PC-9 (cell line): ENCODE data around the gene CEMIP2. TPM values are rescaled to one million over a fixed set of nuclear protein-coding genes. Genes with fewer than 3 reads are reported as not detected.

ENCODE experiments used
- BruUV-seq: library from RNA; stranded (reverse); fragments of 400-500 nt; replicated peaks from 2 replicates; lab custom pipeline; 2021; lab: Mats Ljungman, UMichigan
- CTCF ChIA-PET: fragments of 300-600 bp; sonication (Branson Sonifier 250); formaldehyde crosslinking; loops from one replicate; lab custom pipeline; 2022; ENCODE audit warnings: antibody characterized with exemption; lab: Charles Lee
- POLR2A ChIA-PET: fragments of 300-600 bp; sonication (Branson Sonifier 250); formaldehyde crosslinking; loops from one replicate; lab custom pipeline; 2022; ENCODE audit warnings: antibody characterized with exemption; ENCODE audit not compliant: unreplicated experiment; lab: Charles Lee
- DNase-seq, 2 experiments: peaks; one replicate each; pipeline versions ENCODE4 v3.0.0 to v3.0.0-alpha.2; 2015 to 2022; ENCODE audit warnings: mixed read lengths in 1 of 2
- H2AFZ ChIP-seq: fragments of 200-600 bp; sonication (generic); 2 replicates; pipeline ENCODE4 v1.8.1; 2017; ENCODE audit warnings: antibody characterized with exemption
- H3F3A ChIP-seq: fragments of 200-600 bp; sonication (generic); 2 replicates; pipeline ENCODE4 v1.8.1; 2017; ENCODE audit warnings: antibody characterized with exemption, mild to moderate bottlenecking, low read depth; ENCODE audit not compliant: insufficient read depth
- H3K27ac ChIP-seq: fragments of 200-600 bp; sonication (generic); 2 replicates; pipeline ENCODE4 v1.6.1; 2016; ENCODE audit warnings: mixed run types
- H3K27me3 ChIP-seq: fragments of 200-600 bp; sonication (generic); 2 replicates; pipeline ENCODE4 v1.6.1; 2016; ENCODE audit warnings: low read depth, mixed run types; ENCODE audit not compliant: insufficient read depth
- H3K36me3 ChIP-seq: fragments of 200-600 bp; sonication (generic); 2 replicates; pipeline ENCODE4 v1.6.1; 2016; ENCODE audit warnings: low read depth, mixed run types
- H3K4me1 ChIP-seq: fragments of 200-600 bp; sonication (generic); replicated peaks from 2 replicates; pipeline ENCODE4 v1.6.1; 2016; ENCODE audit warnings: mixed run types; ENCODE audit not compliant: insufficient read depth
- H3K4me2 ChIP-seq: fragments of 200-600 bp; sonication (generic); 2 replicates; pipeline ENCODE4 v1.6.1; 2017; ENCODE audit warnings: mixed run types
- H3K4me3 ChIP-seq: fragments of 200-600 bp; sonication (generic); 2 replicates; pipeline ENCODE4 v1.6.1; 2016; ENCODE audit warnings: mixed run types
- H3K79me2 ChIP-seq: fragments of 200-600 bp; sonication (generic); 2 replicates; pipeline ENCODE4 v1.6.1; 2017; ENCODE audit warnings: low read depth, mixed run types
- H3K9me2 ChIP-seq: fragments of 200-600 bp; sonication (generic); 2 replicates; pipeline ENCODE4 v1.8.1; 2017; ENCODE audit warnings: mild to moderate bottlenecking; ENCODE audit not compliant: insufficient read depth
- H3K9me3 ChIP-seq: fragments of 200-600 bp; sonication (generic); 2 replicates; pipeline ENCODE4 v1.8.1; 2016; ENCODE audit warnings: low read depth; ENCODE audit not compliant: insufficient read depth
- H4K20me1 ChIP-seq: fragments of 200-600 bp; sonication (generic); 2 replicates; pipeline ENCODE4 v1.8.1; 2017; ENCODE audit not compliant: insufficient read depth
- EZH2 ChIP-seq: fragments of 200-600 bp; sonication (generic); IDR thresholded peaks from 2 replicates; pipeline ENCODE4 v1.8.0; 2017; ENCODE audit warnings: antibody characterized with exemption, low read depth
- intact Hi-C: fragments of 100-400 bp; cut with micrococcal nuclease; formaldehyde crosslinking; loops from one replicate; pipeline ENCODE4 v1.10.0; 2022; ENCODE audit not compliant: unreplicated experiment
- total RNA-seq: library from RNA; stranded (reverse); gene quantifications from 2 replicates; pipeline ENCODE4 v1.2.3, GENCODE V29; 2021
- TF ChIP-seq, protein P1 (sequence below): fragments of 200-600 bp; sonication (generic); conservative IDR thresholded peaks from 2 replicates; pipeline ENCODE4 v1.6.1; 2017; ENCODE audit warnings: mixed run types, antibody characterized with exemption, mild to moderate bottlenecking, moderate library complexity

Gene CEMIP2
- total RNA-seq, 1 experiment from 2014 or later, result 77.0 TPM

DNA sequence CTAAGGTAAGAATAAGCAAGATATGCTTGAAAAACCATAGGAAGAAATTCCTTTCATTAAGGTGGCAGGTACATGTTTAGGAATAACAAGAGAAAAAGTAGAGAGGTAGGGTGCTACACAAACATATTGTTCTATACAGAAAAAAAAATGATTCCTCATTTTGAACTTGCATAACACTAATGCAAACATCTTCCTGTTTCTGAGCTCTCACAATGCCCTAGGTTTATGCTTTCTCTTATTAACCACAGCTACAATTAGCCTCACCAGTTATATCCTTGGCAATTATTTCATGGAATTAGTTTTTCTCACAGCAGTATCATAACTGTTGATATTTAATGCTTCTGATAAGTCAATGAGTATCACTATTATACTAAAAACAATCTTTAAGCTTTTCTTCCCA lies 20.7 kb downstream of the CEMIP2 start:
- Histone ChIP-seq H3K4me3 (no peak overlapping the region), H3K79me2 (peaks cover 18% of the 10 kb centered on the region), H4K20me1 (0 out of 2 replicates have a peak, but pooled peaks cover 3% of the 10 kb centered on the region), H3K27ac (no peak overlapping the region), H3K4me1 (peaks cover 13% of the 10 kb centered on the region), H3F3A (0 out of 2 replicates have a peak, but pooled peaks cover 7% of the 10 kb centered on the region), H3K9me2 (no peaks in the 10 kb centered on the region), H3K27me3 (no peaks in the 10 kb centered on the region), H3K4me2 (no peak overlapping the region), H2AFZ (no peak overlapping the region), H3K9me3 (no peaks in the 10 kb centered on the region), H3K36me3 (peaks cover 35% of the 10 kb centered on the region)
- BruUV-seq, result no TSS peak
- DNase-seq, result no peak
- TF ChIP-seq EZH2, result no peak
- TF ChIP-seq, protein P1, sequence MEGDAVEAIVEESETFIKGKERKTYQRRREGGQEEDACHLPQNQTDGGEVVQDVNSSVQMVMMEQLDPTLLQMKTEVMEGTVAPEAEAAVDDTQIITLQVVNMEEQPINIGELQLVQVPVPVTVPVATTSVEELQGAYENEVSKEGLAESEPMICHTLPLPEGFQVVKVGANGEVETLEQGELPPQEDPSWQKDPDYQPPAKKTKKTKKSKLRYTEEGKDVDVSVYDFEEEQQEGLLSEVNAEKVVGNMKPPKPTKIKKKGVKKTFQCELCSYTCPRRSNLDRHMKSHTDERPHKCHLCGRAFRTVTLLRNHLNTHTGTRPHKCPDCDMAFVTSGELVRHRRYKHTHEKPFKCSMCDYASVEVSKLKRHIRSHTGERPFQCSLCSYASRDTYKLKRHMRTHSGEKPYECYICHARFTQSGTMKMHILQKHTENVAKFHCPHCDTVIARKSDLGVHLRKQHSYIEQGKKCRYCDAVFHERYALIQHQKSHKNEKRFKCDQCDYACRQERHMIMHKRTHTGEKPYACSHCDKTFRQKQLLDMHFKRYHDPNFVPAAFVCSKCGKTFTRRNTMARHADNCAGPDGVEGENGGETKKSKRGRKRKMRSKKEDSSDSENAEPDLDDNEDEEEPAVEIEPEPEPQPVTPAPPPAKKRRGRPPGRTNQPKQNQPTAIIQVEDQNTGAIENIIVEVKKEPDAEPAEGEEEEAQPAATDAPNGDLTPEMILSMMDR, result no peak
- intact Hi-C loops, result no loop called here
- ChIA-PET CTCF (interaction anchor here (0.6 kb wide), 1 partner anchor 174 kb away, joined by 4 read pairs; no protein-coding TSS in a partner anchor), POLR2A (no interaction called here)

DNA sequence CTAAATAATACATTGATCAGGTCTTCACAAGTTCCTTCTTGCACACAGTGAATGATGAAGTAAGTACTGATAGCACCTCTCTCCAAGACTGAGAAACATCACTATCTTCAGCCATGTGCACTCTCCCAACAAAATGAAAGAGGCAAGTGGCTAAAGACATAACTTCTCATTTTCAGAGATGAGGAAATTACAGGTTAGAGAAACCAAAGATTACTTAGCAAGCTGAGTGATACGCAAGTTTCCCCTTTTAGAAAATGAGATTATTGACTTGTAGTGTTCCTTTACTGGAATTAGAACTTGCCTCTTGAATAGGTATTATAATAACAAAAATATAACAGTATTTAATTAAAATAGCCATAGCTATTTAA lies 21.6 kb downstream of the CEMIP2 start:
- Histone ChIP-seq H3K9me3 (no peaks in the 10 kb centered on the region), H4K20me1 (0 out of 2 replicates have a peak, but pooled peaks cover 3% of the 10 kb centered on the region), H3K4me2 (no peak overlapping the region), H3K4me1 (peaks cover 19% of the 10 kb centered on the region), H3K27ac (no peak overlapping the region), H3K79me2 (peaks cover 24% of the 10 kb centered on the region), H3K4me3 (no peak overlapping the region), H3K36me3 (peaks cover 40% of the 10 kb centered on the region), H3K9me2 (no peaks in the 10 kb centered on the region), H3F3A (0 out of 2 replicates have a peak, but pooled peaks cover 7% of the 10 kb centered on the region), H2AFZ (no peak overlapping the region), H3K27me3 (no peaks in the 10 kb centered on the region)
- no peak for TF ChIP-seq EZH2
- TF ChIP-seq, protein P1, result no peak
- CTCF ChIA-PET, result interaction anchor here (0.7 kb wide), 1 partner anchor 72 kb away, joined by 4 read pairs; no protein-coding TSS in a partner anchor
- BruUV-seq, result no TSS peak
- intact Hi-C loops, result no loop called here
- POLR2A ChIA-PET, result interaction anchor here (0.6 kb wide), 1 partner anchor 165 kb away, joined by 4 read pairs; the partner anchor contains the start of gene C9orf85
- no peak for DNase-seq

DNA sequence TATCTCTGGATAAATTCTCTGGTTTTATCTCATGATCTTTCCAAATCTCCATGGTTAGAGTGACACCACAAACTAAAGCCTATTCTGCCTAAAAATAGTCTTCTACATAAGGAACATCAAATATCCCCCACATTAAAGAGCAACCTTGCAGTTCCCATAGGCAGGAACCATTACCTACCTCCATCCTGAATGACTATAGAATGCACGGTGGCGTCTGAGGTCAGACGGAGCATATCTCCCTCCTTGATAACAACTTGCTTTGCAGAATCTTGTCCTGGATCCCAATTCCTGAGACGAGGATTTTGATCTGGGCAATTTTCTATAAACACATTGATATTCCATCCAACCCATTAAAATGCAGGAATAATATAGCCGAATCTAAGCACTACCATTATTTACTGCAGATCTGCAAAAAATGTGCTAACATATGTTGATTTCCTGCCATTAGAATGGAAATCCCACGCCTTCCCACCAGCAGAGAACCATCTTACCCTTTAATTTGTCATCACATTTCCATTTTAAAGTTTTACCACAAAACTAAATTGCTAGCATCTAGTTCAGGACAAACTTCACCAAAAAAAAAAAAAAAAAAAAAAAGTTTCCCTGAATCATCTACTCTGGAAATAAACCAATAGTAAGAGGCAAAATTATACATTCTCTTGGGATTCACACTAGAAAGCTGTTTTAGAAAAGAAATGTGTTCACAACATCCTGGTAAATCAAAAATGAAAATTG lies 22.1 kb downstream of the CEMIP2 start:
- Histone ChIP-seq H3K27ac (no peak overlapping the region), H3K36me3 (peaks cover 40% of the 10 kb centered on the region), H3K9me2 (no peaks in the 10 kb centered on the region), H3K4me1 (peaks cover 20% of the 10 kb centered on the region), H4K20me1 (0 out of 2 replicates have a peak, but pooled peaks cover 1% of the 10 kb centered on the region), H3K79me2 (peaks cover 19% of the 10 kb centered on the region), H3K27me3 (no peaks in the 10 kb centered on the region), H2AFZ (no peak overlapping the region), H3K4me3 (no peak overlapping the region), H3F3A (0 out of 2 replicates have a peak, but pooled peaks cover 7% of the 10 kb centered on the region), H3K9me3 (no peaks in the 10 kb centered on the region), H3K4me2 (no peak overlapping the region)
- BruUV-seq, result no TSS peak
- TF ChIP-seq EZH2, result no peak
- TF ChIP-seq, protein P1, result no peak
- CTCF ChIA-PET, result no interaction called here
- no peak for DNase-seq
- POLR2A ChIA-PET, result no interaction called here
- intact Hi-C loops, result no loop called here
